NK-92 (cell line): ENCODE results near the gene VWF.

Experiments used
- DNase-seq: peaks from one replicate; lab custom pipeline; 2025; ENCODE audit not compliant: unreplicated experiment; lab: John Stamatoyannopoulos, UW

VWF gene

DNA sequence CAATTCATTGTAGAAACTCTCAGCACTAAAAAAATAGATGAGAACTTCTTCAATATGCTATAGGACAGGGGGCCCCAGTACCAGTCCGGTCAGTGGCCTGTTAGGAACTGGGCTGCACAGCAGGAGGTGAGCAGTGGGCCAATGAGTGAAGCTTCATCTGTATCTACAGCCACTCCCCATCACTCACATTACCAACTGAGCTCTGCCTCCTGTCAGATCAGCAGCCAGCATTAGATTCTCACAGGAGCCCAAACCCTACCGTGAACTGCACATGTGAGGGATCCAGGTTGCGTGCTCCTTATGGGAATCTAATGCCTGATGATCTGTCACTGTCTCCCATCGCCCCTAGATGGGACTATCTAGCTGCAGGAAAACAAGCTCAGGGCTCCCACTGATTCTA, 163.7 kb downstream of the VWF start:
- DNase-seq: no peak

GRCh38 chr12:5956987-5957386, 167.5 kb downstream of the VWF start:
- DNase-seq: no peak

DNA sequence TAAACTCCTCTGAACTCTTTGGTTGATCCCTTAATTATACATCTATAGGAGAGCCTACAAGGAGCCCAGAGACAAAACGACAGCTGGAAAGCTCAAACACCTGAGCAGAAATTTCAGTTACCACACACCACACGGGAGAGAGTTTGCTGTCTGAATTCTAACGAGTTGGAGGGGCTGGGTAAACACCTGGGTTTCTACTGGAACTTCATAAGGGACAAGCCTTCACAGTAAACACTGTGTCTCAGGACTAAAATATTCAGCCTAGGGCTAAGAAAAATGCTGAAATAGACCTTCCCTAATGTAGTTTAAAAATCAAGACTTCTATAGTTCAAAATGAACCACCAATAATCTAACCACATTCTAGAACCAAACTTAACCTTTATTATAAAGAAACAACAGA, 169.8 kb downstream of the VWF start:
- DNase-seq: no peak

- no peak for DNase-seq
These were observed 170.5 kb downstream of the VWF start for GRCh38 chr12:5953835-5954586.

DNA sequence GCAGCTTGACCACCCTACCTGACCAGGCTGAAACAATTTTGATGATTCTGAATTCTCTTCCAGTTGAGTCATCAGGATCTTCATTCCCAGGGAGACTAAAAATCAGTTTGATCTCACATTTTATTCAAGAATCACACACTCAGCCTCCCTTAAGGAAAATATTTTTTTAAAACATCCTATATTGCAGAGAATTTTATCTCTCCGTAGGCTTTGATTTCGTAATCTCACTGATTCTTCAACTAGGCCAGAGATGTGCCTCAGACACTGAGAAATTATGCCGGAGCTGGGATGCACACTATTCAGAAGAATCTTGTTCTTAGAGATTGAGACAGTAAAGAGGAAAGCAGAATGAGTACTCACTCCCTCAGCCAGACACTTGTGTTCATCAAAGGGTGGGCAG, 172.4 kb downstream of the VWF start:
- no peak for DNase-seq

DNA sequence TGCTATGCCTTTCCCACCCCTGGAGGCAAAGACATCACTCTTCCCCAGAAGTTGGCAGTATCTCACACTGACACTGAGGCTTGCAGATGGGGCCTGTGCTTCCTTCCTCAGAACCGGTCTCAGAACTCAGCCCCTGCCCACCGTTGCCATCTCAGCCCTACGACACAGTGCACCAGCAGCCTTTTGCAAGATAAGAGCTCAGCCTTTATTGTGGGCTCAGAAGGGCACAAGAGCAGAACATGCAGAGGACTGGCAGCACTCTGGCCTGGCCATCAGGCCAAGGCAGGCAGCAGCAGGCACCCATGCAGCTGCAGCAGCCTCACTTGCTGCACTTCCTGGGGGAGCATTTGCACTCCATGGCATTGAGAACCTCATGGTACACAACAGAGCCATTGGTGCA, 175.8 kb downstream of the VWF start:
- DNase-seq: no peak

- DNase-seq: no peak
These were observed 177.5 kb downstream of the VWF start for GRCh38 chr12:5947006-5947405.

DNA sequence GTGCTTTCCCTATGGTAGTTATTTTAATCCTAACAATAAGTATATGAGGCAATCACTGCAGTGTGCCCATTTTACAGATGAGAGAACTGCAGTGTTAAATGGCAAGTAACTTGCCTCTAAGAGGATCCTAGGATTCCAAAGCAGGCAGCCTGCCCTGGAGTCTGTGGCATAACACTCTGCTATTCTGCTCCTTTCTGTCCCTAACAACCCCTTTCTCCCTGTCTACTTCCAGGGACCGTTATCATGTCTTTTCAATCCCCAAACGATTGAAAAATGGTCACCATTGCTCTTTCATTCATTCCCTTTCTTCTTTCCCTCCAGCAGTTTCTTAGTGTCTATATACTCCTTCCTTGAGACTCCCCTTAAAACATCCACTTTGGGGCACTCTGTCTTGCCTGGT, 178.1 kb downstream of the VWF start:
- no peak for DNase-seq

DNA sequence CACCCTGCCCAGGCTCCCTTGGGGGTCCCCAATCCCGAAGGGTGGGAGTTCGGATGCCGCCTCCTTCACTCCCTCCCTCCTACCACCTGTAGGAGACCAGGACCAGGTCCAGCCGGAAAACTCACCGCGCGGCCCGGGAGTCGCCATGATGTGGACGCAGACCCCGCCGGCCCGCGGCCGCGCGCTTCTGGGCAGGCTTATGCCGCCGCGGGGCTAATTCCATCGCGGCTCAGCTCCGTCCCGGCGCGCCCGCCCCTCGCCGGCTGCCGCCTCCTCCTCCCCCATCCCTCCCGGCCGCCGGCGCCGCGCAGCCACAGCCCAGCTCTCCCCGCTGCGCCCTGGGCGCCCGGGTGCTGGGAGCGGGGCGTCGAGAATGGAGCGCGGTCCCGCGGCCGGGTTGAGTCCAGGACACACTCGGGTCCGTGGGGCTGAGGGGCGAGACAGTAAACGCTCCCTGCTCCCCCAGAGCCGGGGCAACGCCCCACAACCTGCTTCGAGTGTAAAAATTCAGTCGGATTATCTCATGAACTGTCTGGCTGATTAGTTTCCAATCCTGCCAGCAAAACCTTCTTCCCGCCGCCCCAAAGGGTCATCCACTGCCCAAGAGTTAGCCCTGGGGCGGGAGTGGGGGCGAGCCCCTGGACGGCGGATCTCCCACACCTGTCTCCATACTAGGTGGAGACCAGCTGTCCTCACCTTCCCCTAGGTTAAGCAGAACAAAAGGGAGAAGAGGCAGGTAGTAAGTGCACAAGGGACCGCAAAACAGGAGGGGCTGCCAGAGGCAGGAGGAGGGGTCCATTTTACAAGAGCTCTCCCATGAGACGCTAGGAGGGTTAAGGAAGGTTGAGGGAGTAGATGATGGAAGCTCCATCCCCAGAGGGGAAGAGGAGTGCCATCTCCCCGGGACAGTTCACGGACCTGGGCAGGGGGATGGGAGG, 179.1 kb downstream of the VWF start, which contains the start of gene ANO2:
Gene ANO2 (minus strand): TSS at position 189 of the 938 bp plus-strand sequence. CDS start 42 bp downstream, at position 147.
- DNase-seq: no peak

- DNase-seq: no peak
These were observed 179.8 kb downstream of the VWF start for GRCh38 chr12:5944688-5945070.

DNA sequence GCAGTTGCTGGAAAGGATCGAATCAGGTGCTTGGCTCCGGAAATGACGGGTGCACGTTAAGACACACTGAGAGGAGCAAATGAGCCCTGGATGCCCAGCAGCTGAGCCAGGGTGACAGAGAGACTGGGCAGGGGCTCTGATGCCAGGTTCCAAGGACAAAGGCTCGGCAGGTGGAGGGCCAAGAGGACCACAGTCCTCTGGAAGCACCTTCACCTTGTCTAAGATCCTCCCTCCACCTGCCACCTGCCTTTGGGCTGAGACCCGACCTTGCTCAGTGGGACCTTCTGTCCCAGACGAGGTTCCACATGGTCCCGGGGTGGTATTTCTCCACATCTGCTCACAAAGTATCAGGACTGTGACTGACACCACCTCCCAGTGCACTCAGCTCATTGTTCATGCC, 180.4 kb downstream of the VWF start:
- no peak for DNase-seq

GRCh38 chr12:5941907-5942306, 182.6 kb downstream of the VWF start:
- DNase-seq: no peak

DNA sequence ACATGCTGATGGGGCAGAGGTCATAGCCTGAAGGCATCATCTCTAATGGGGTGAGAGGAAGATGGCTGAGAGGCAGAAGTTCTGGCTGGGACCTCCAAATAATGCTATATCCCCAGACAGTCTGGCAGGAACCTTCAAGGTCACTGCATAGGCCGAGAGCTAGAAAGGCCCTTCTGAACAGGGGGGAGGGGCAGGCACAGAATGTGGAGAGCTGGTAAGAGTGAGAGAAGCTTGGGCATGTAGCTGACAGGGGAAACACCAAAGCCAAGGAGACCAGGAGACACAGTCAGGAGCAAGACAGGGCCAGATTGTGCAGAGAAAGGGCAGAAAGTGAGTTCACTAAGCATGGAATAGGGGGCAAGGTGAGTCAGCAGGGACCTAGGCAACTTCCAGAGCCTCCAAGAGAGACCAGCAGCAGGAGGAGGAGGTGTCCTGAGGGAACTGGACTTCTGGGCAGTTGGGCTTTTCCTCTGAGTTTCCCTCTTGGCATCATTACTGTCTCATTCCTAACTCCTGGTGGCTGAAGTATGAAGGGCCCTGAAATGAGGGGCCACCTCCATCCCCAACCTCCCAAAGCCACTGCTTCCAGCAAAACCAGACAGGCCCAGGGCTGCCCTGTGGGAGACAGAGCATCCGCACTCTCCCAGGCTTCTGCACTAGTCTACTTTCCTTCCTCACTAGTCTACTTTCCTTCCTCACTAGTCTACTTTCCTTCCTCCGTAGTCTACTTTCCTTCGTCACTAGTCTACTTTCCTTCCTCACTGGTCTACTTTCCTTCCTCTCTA, 196.5 kb downstream of the VWF start:
- DNase-seq: no peak

DNA sequence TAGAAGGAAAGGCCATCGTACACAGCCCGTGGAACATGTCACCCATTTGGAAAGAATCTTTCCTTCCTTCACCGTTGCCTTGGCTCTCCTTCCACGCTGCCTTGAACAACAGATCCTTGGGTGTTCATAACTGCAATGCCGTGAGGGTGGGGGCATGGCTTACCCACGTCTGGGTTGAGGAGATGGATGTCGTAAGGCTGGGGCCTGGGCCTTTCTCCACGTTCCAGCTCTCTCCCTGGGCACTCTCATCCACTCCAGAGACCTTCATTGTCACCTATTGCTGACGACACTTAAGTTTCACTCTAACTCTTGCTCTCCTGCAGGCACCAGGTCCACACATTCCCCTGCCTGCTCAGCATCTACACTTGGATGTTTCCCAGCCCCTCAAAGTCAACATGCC, 198.8 kb downstream of the VWF start:
- no peak for DNase-seq

GRCh38 chr12:5924342-5924741, 200.1 kb downstream of the VWF start:
- DNase-seq: no peak

DNA sequence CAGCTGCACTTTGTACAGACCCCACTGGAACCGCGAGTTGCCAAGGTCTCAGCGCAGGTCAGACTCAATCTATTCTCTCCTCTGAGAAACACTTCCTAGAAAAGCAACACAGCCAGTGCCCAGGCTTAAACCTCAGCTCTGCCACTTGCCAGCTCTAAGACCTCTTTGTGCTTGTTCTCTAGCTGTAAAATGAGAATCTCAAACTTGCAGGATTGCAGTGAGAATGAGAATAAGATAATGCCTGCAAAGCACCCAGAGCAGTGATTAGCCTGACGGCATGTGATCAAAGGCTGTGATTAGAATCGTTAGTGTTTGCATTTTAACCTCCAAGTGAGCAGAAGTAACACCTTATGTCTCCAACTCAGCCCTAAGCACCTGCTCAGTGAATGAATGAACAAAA, 200.7 kb downstream of the VWF start:
- no peak for DNase-seq

- no peak for DNase-seq
These were observed 201.3 kb downstream of the VWF start for GRCh38 chr12:5923043-5923605.

DNA sequence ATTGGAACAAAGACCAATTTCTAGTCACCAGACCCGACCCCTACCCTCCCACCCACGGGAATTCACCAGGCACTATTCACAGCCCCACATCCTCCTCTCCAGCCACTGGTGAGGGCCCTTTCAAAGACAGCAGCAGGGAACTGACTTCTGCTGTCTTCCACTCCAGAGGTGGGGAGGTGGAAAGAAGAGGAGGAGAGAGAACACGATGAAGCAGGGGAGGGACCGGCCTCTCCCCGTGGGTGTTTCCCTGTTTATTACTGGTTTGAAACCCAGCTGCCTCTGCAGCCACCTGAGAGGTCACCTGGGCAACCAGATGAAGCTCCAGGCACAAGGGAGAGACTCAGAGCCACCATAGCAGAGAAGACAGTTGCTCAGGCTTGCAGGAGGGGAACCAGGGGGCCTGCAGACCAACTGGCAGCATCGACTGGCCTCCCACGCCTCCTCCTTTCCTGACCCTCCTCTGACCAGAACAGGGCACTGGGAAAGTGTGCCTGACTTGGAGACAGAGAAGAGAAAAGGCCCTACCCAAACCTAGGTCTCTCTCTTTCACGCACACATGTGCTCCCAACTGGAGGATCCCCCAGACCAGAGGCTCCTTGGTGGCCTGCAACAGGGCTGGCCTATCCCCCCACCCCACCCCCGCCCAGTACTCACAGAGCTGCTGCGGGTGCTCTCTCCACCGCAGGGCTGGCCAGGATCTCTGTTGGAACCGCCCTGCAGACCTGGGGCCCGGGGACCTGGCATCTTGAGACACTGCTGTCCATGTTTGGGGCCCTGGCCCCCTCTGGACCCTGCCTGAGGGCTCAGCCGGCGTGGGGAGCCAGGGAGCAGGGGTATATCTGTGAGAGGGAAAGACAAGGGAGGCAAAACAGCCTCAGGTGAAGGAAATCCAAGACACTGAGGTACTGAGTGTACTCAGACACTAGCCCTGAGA, 202.2 kb downstream of the VWF start:
- no peak for DNase-seq

GRCh38 chr12:5921027-5921909, 203.2 kb downstream of the VWF start:
- no peak for DNase-seq
